IMR-90 (cell line): ENCODE measurements around the gene GPC6. TPM values are rescaled to one million over a fixed set of nuclear protein-coding genes. Genes with fewer than 3 reads are reported as not detected.

Experiments
- ATAC-seq: fragments of 200-7000 bp; cut with Tn5 transposase; 2 replicates; pipeline ENCODE4 v1.9.1; 2020; ENCODE audit warnings: low read depth, mild to moderate bottlenecking, moderate library complexity
- BruUV-seq: library from RNA; stranded (reverse); fragments of 400-500 nt; replicated peaks from 2 replicates; lab custom pipeline; 2021; lab: Mats Ljungman, UMichigan
- CTCF ChIA-PET: fragments of 300-600 bp; formaldehyde crosslinking; extraction: SDS; loops from one replicate; lab custom pipeline; 2021; ENCODE audit warnings: antibody characterized with exemption; lab: Yijun Ruan, JAX
- POLR2A ChIA-PET: fragments of 300-600 bp; sonication (Branson Sonifier 250); formaldehyde crosslinking; loops from one replicate; lab custom pipeline; 2022; ENCODE audit warnings: antibody characterized with exemption; ENCODE audit not compliant: unreplicated experiment; lab: Charles Lee
- DNase-seq: peaks from one replicate; pipeline ENCODE4 v3.0.0; 2013
- H2AFZ ChIP-seq: replicated peaks from 2 replicates; pipeline ENCODE3; 2013; ENCODE audit warnings: low read length, mild to moderate bottlenecking; ENCODE audit not compliant: poor library complexity
- H2AK5ac ChIP-seq: 2 replicates; pipeline ENCODE4 v1.6.1; 2013; ENCODE audit warnings: low read depth, low read length, inconsistent platforms
- H2AK9ac ChIP-seq: replicated peaks from 2 replicates; pipeline ENCODE3; 2013; ENCODE audit warnings: mild to moderate bottlenecking, low read depth, low read length, moderate library complexity; ENCODE audit not compliant: poor library complexity
- H2BK120ac ChIP-seq: 2 replicates; pipeline ENCODE4 v1.6.1; 2013; ENCODE audit warnings: low read depth, low read length, inconsistent platforms
- H2BK15ac ChIP-seq: 3 replicates; pipeline ENCODE4 v1.6.1; 2013; ENCODE audit warnings: low read depth, low read length, inconsistent platforms
- H2BK20ac ChIP-seq: 2 replicates; pipeline ENCODE4 v1.6.1; 2013; ENCODE audit warnings: low read depth, mild to moderate bottlenecking, inconsistent platforms, low read length, moderate library complexity
- H2BK5ac ChIP-seq: 2 replicates; pipeline ENCODE4 v1.6.1; 2013; ENCODE audit warnings: mild to moderate bottlenecking, low read depth, low read length, inconsistent platforms; ENCODE audit not compliant: poor library complexity, severe bottlenecking
- H3K14ac ChIP-seq: replicated peaks from 2 replicates; pipeline ENCODE4 v1.6.1; 2013; ENCODE audit warnings: low read depth, low read length, inconsistent platforms
- H3K18ac ChIP-seq: 2 replicates; pipeline ENCODE4 v1.6.1; 2013; ENCODE audit warnings: low read depth, low read length, control low read depth
- H3K23ac ChIP-seq: 2 replicates; pipeline ENCODE4 v1.6.1; 2013; ENCODE audit warnings: low read depth, low read length, inconsistent platforms
- H3K27ac ChIP-seq: 2 replicates; pipeline ENCODE4 v1.5.1; 2013; ENCODE audit warnings: mild to moderate bottlenecking, control low read depth, low read length; ENCODE audit not compliant: insufficient read depth
- H3K27me3 ChIP-seq: 2 replicates; pipeline ENCODE4 v1.6.1; 2013; ENCODE audit warnings: low read length; ENCODE audit not compliant: control insufficient read depth, insufficient read depth
- H3K36me3 ChIP-seq: 2 replicates; pipeline ENCODE4 v1.6.1; 2013; ENCODE audit warnings: low read length, mixed read lengths; ENCODE audit not compliant: control insufficient read depth, insufficient read depth
- H3K4ac ChIP-seq: 2 replicates; pipeline ENCODE4 v1.6.1; 2013; ENCODE audit warnings: low read depth, low read length, inconsistent platforms
- H3K4me1 ChIP-seq: 2 replicates; pipeline ENCODE4 v1.6.1; 2013; ENCODE audit warnings: low read length, mixed read lengths; ENCODE audit not compliant: control insufficient read depth, insufficient read depth
- H3K4me2 ChIP-seq: 2 replicates; pipeline ENCODE4 v1.6.1; 2013; ENCODE audit warnings: low read depth, mild to moderate bottlenecking, control low read depth, low read length, moderate library complexity
- H3K4me3 ChIP-seq: 2 replicates; pipeline ENCODE4 v1.5.1; 2013; ENCODE audit warnings: low read depth, mild to moderate bottlenecking, control low read depth, low read length, moderate library complexity; ENCODE audit not compliant: insufficient read depth
- H3K56ac ChIP-seq: 2 replicates; pipeline ENCODE4 v1.6.1; 2013; ENCODE audit warnings: low read length, inconsistent platforms; ENCODE audit not compliant: insufficient read depth; ENCODE audit errors: extremely low read depth
- H3K79me1 ChIP-seq, 2 experiments: 2 replicates each; pipeline ENCODE4 v1.6.1; 2013; ENCODE audit warnings: low read length in 2 of 2, inconsistent platforms in 1 of 2, low read depth in 1 of 2
- H3K9ac ChIP-seq: 2 replicates; pipeline ENCODE4 v1.6.1; 2013; ENCODE audit warnings: low read depth, low read length, control low read depth
- H3K9me1 ChIP-seq: 2 replicates; pipeline ENCODE4 v1.6.1; 2013; ENCODE audit warnings: low read length, inconsistent platforms; ENCODE audit not compliant: insufficient read depth
- H3K9me3 ChIP-seq: 2 replicates; pipeline ENCODE4 v1.6.1; 2013; ENCODE audit warnings: low read length; ENCODE audit not compliant: control insufficient read depth, insufficient read depth
- H4K20me1 ChIP-seq: 2 replicates; pipeline ENCODE4 v1.6.1; 2013; ENCODE audit warnings: low read length, inconsistent platforms; ENCODE audit not compliant: insufficient read depth
- H4K5ac ChIP-seq: 2 replicates; pipeline ENCODE4 v1.6.1; 2013; ENCODE audit warnings: mild to moderate bottlenecking, low read depth, low read length, control low read depth
- H4K8ac ChIP-seq, 2 experiments: 2 replicates each; pipeline ENCODE4 v1.6.1; 2013; ENCODE audit warnings: low read depth in 2 of 2, low read length in 2 of 2, control low read depth in 1 of 2, inconsistent platforms in 1 of 2
- H4K91ac ChIP-seq: 2 replicates; pipeline ENCODE4 v1.6.1; 2013; ENCODE audit warnings: low read depth, low read length, inconsistent platforms; ENCODE audit not compliant: insufficient read depth
- CHD1 ChIP-seq: IDR thresholded peaks from 2 replicates; pipeline ENCODE4 v1.6.1; 2012; ENCODE audit warnings: low read depth, low read length, improper control_type of control experiment
- MAFK ChIP-seq: IDR thresholded peaks from 2 replicates; pipeline ENCODE4 v1.6.1; 2012; ENCODE audit warnings: low read depth, low read length, improper control_type of control experiment
- MAZ ChIP-seq: IDR thresholded peaks from 2 replicates; pipeline ENCODE4 v1.6.1; 2012; ENCODE audit warnings: low read depth, mild to moderate bottlenecking, low read length, improper control_type of control experiment, moderate library complexity, borderline replicate concordance
- POLR2A ChIP-seq: IDR thresholded peaks from 2 replicates; pipeline ENCODE4 v1.6.1; 2012; ENCODE audit warnings: mild to moderate bottlenecking, low read depth, low read length
- RAD21 ChIP-seq: IDR thresholded peaks from 2 replicates; pipeline ENCODE4 v1.6.1; 2012; ENCODE audit warnings: low read length, improper control_type of control experiment
- USF2 ChIP-seq: fragments of 150-350 bp; IDR thresholded peaks from 2 replicates; pipeline ENCODE4 v1.6.1; 2017; ENCODE audit warnings: mild to moderate bottlenecking, antibody characterized with exemption, low read length, low read depth
- WGBS, 2 experiments: methylation state at CpG; one replicate each; pipeline versions ENCODE4 v1.1.5 to v1.1.7; 2013; ENCODE audit warnings: missing lambda C conversion rate in 2 of 2; ENCODE audit not compliant: insufficient read length in 1 of 2; ENCODE audit errors: extremely low coverage in 2 of 2; 5-methylcytosine and 5-hydroxymethylcytosine counted together
- dilution Hi-C: fragments of 300-500 bp; cut with HindIII; formaldehyde crosslinking; loops from one replicate; pipeline ENCODE4 v1.14.3; 2018; ENCODE audit warnings: low sequenced_read_pairs; ENCODE audit not compliant: unreplicated experiment
- in situ Hi-C: fragments of 300-500 bp; cut with MboI; formaldehyde crosslinking; loops from 3 replicates; pipeline ENCODE4 v1.14.3; 2019; ENCODE audit warnings: low sequenced_read_pairs, inconsistent platforms, mixed read lengths
- intact Hi-C: fragments of 100-400 bp; cut with micrococcal nuclease; formaldehyde crosslinking; loops from 2 replicates; pipeline ENCODE4 v1.10.0; 2022
- polyA plus RNA-seq, 3 experiments: library from polyadenylated mRNA; depleted of rRNA; stranded (reverse); fragments of >200 nt; gene quantifications; 2 replicates each; pipeline ENCODE4 v1.2.3, GENCODE V29; 2012; ENCODE audit warnings: low replicate concordance in 1 of 3
- total RNA-seq: library from RNA; depleted of rRNA; stranded (reverse); fragments of >200 nt; gene quantifications from 2 replicates; pipeline ENCODE4 v1.2.3, GENCODE V29; 2012

GPC6 gene
- total and polyA plus RNA-seq, 2 of the 4 experiments (the other 2 are of a cell fraction), result 14.9 to 39.4 TPM

- Histone ChIP-seq H3K27me3 (no peaks in the 10 kb centered on the region), H2BK120ac (no peak overlapping the region), H2BK20ac (no peak overlapping the region), H3K14ac (no peak overlapping the region), H3K23ac (no peak overlapping the region), H3K79me1 (no peaks in the 10 kb centered on the region; a peak in 1 of 4 replicates), H4K91ac (no peak overlapping the region), H3K9me1 (no peaks in the 10 kb centered on the region), H2AK9ac (no peak overlapping the region), H2AFZ (no peak overlapping the region), H3K36me3 (no peaks in the 10 kb centered on the region), H3K9ac (no peak overlapping the region), H2BK15ac (no peak overlapping the region), H4K20me1 (no peaks in the 10 kb centered on the region), H3K56ac (no peak overlapping the region), H3K18ac (no peak overlapping the region), H3K4me1 (no peaks in the 10 kb centered on the region), H3K9me3 (no peaks in the 10 kb centered on the region), H2AK5ac (no peak overlapping the region), H2BK5ac (no peak overlapping the region), H4K8ac (no peak overlapping the region), H3K4me3 (no peak overlapping the region), H3K4me2 (no peak overlapping the region), H4K5ac (no peak overlapping the region), H3K27ac (no peak overlapping the region), H3K4ac (no peak overlapping the region)
- ATAC-seq (no peak), DNase-seq (no peak)
- POLR2A ChIA-PET, result no interaction called here
- in situ Hi-C loops, result no loop called here
- intact Hi-C loops, result no loop called here
- CTCF ChIA-PET, result no interaction called here
- BruUV-seq, result no TSS peak
- 29% methylated on average over 1 of the region's 1 CpG; no CpG with 5 or more reads in 1 of the 2 experiments for WGBS, 2 experiments
- TF ChIP-seq POLR2A (no peak), MAZ (no peak), RAD21 (no peak), CHD1 (no peak), USF2 (no peak), MAFK (no peak)
- dilution Hi-C loops, result no loop called here
Measured at GRCh38 chr13:93420206-93420605, 193.6 kb downstream of the GPC6 start.
